ENCODE results near the gene PPP1R7. TPM values are rescaled to one million over a fixed set of nuclear protein-coding genes. Genes with fewer than 3 reads are reported as not detected.

The PPP1R7 gene
- total and polyA plus RNA-seq, 5 donors from 2014 or later: 68.0 to 150 (median 106) TPM

- no peaks in the 10 kb centered on the region for H3K9me3 Mint-ChIP-seq
Observed at GRCh38 chr2:241232736-241233575, 82.7 kb downstream of the PPP1R7 start.

More at GRCh38 chr2:241232736-241233575, 82.7 kb downstream of the PPP1R7 start:
- no peak overlapping the region for H3K4me3 ChIP-seq (ENCODE audit: low read depth, low read length)
- peak overlapping the region in 1 of 3 donors; percentile 22 for H3K27ac Mint-ChIP-seq
- no peak overlapping the region for H3K4me3 Mint-ChIP-seq
- DNase-seq (no peak), ATAC-seq (ENCODE audit: low read depth in 2 of 2) (no peak)
- H3K9me3 ChIP-seq (ENCODE audit: control insufficient read depth in 2 of 2, low read length in 2 of 2): no peaks in the 10 kb centered on the region
- peaks cover 0 to 2% (median 0%) of the 10 kb centered on the region in 4 donors for H3K4me1 Mint-ChIP-seq
- no peak overlapping the region for H3K27ac ChIP-seq (ENCODE audit: insufficient read depth, low read length, poor library complexity, severe bottlenecking)
- peaks cover 90% of the 10 kb centered on the region for H3K36me3 ChIP-seq (ENCODE audit: control insufficient read depth, insufficient read depth, low read length)
- H3K27me3 ChIP-seq (ENCODE audit: control insufficient read depth, insufficient read depth, low read length): no peaks in the 10 kb centered on the region
- no peaks in the 10 kb centered on the region for H3K4me1 ChIP-seq (ENCODE audit: control insufficient read depth, insufficient read depth, low read length, poor library complexity, severe bottlenecking)
- peaks cover 60% of the 10 kb centered on the region for H3K36me3 Mint-ChIP-seq
- no peaks in the 10 kb centered on the region for H3K27me3 Mint-ChIP-seq

Other genes with a start within 250 kb of the PPP1R7 start
- gene CROCC2, start 244.1 kb upstream of the PPP1R7 start, total RNA-seq: not detected
- gene CROCC2, start 244.1 kb upstream of the PPP1R7 start, polyA plus RNA-seq: not detected
- gene SNED1, start 151.8 kb upstream of the PPP1R7 start, total RNA-seq: 170 TPM
- 1 to 10 TPM; 1.7 to 5.6 (median 2.2) TPM for gene SNED1, start 151.8 kb upstream of the PPP1R7 start, polyA plus RNA-seq
- gene MTERF4, start 48.2 kb upstream of the PPP1R7 start, total RNA-seq: 105 TPM
- gene MTERF4, start 48.2 kb upstream of the PPP1R7 start, polyA plus RNA-seq: 10 to 100 TPM; 50.0 to 75.7 (median 62.2) TPM
- 160 TPM for gene PASK, start 995 bp upstream of the PPP1R7 start, total RNA-seq
- 10 to 100 TPM; 15.9 to 38.3 (median 21.7) TPM for gene PASK, start 995 bp upstream of the PPP1R7 start, polyA plus RNA-seq
- gene ANO7, start 38.2 kb downstream of the PPP1R7 start, total RNA-seq: 0.17 TPM
- gene ANO7, start 38.2 kb downstream of the PPP1R7 start, polyA plus RNA-seq: not detected
- gene HDLBP, start 165.2 kb downstream of the PPP1R7 start, total RNA-seq: 121 TPM
- 10 to 100 TPM; 33.6 to 42.6 (median 41.3) TPM for gene HDLBP, start 165.2 kb downstream of the PPP1R7 start, polyA plus RNA-seq
- gene SEPTIN2, start 165.5 kb downstream of the PPP1R7 start, total RNA-seq: 191 TPM
- gene SEPTIN2, start 165.5 kb downstream of the PPP1R7 start, polyA plus RNA-seq: 100 to 1,000 TPM; 131 to 186 (median 159) TPM
- 34.9 TPM for gene FARP2, start 205.8 kb downstream of the PPP1R7 start, total RNA-seq
- 1 to 10 TPM; 3.0 to 7.4 (median 6.9) TPM for gene FARP2, start 205.8 kb downstream of the PPP1R7 start, polyA plus RNA-seq